GM12878 (cell line): ENCODE measurements around the gene SLC25A39.

Experiments used
- CHD1 ChIP-seq: IDR thresholded peaks from 2 replicates; pipeline ENCODE4 v1.6.1; 2012; ENCODE audit warnings: low read depth, low read length, improper control_type of control experiment
- CHD4 ChIP-seq: fragments of 200-600 bp; sonication (generic); IDR thresholded peaks from 2 replicates; pipeline ENCODE4 v1.6.1; 2016; ENCODE audit warnings: mild to moderate bottlenecking
- SREBF2 ChIP-seq: IDR thresholded peaks from 2 replicates; pipeline ENCODE4 v1.6.1; 2012; ENCODE audit warnings: mild to moderate bottlenecking, low read length

- no peak for TF ChIP-seq SREBF2
- no peak for TF ChIP-seq CHD1
- TF ChIP-seq CHD4 = no peak
Observed at GRCh38 chr17:44349553-44350070, 25.0 kb upstream of the SLC25A39 start.
